Keratinocyte (primary cell): ENCODE measurements around the gene OR2L5. TPM values are rescaled to one million over a fixed set of nuclear protein-coding genes. Genes with fewer than 3 reads are reported as not detected.

Source experiments
- DNase-seq: peaks from one replicate; pipeline ENCODE4 v3.0.0-alpha.2; 2011; ENCODE audit warnings: low read depth, missing footprints, low spot score
- FAIRE-seq: peaks from 2 replicates; lab custom pipeline; 2011; peaks lifted over from hg19 to GRCh38; lab: Jason Lieb, UNC
- H2AFZ ChIP-seq: 2 replicates; pipeline ENCODE4 v1.6.0; 2012; ENCODE audit warnings: low read length, control low read depth, inconsistent platforms; ENCODE audit not compliant: control insufficient read depth
- H3K27ac ChIP-seq: 2 replicates; pipeline ENCODE4 v1.5.1; 2011; ENCODE audit warnings: low read length; ENCODE audit not compliant: control insufficient read depth, insufficient read depth
- H3K27me3 ChIP-seq: 3 replicates; pipeline ENCODE4 v1.6.0; 2011; ENCODE audit warnings: low read length; ENCODE audit not compliant: control insufficient read depth, insufficient read depth; ENCODE audit errors: extremely low read depth
- H3K36me3 ChIP-seq, 2 experiments: 2 replicates in 1 of 2; 3 replicates in 1 of 2; pipeline ENCODE4 v1.5.1; 2011; ENCODE audit warnings: low read length in 2 of 2, mild to moderate bottlenecking in 1 of 2; ENCODE audit not compliant: control insufficient read depth in 2 of 2, insufficient read depth in 2 of 2; ENCODE audit errors: extremely low read depth in 1 of 2
- H3K4me1 ChIP-seq: 3 replicates; pipeline ENCODE4 v1.5.1; 2011; ENCODE audit warnings: low read length; ENCODE audit not compliant: control insufficient read depth, insufficient read depth; ENCODE audit errors: extremely low read depth
- H3K4me2 ChIP-seq: 3 replicates; pipeline ENCODE4 v1.6.0; 2011; ENCODE audit warnings: low read depth, low read length; ENCODE audit not compliant: control insufficient read depth, insufficient read depth; ENCODE audit errors: extremely low read depth
- H3K4me3 ChIP-seq, 3 experiments: fragments of 200-600 bp in 1 of 3; sonication (generic) in 1 of 3; 2 replicates in 2 of 3; 3 replicates in 1 of 3; pipeline ENCODE4 v1.5.1; 2011 to 2016; ENCODE audit warnings: low read length in 3 of 3, mild to moderate bottlenecking in 3 of 3, control low read depth in 2 of 3, inconsistent platforms in 1 of 3, low read depth in 1 of 3, mixed read lengths in 1 of 3, mixed run types in 1 of 3, moderate library complexity in 1 of 3; ENCODE audit not compliant: control insufficient read depth in 2 of 3, insufficient read depth in 2 of 3; ENCODE audit errors: extremely low read depth in 1 of 3
- H3K79me2 ChIP-seq: 2 replicates; pipeline ENCODE4 v1.6.0; 2012; ENCODE audit warnings: low read length; ENCODE audit not compliant: control insufficient read depth, insufficient read depth
- H3K9ac ChIP-seq: 3 replicates; pipeline ENCODE4 v1.6.0; 2011; ENCODE audit warnings: low read length; ENCODE audit not compliant: control insufficient read depth, insufficient read depth; ENCODE audit errors: extremely low read depth
- H3K9me1 ChIP-seq: 3 replicates; pipeline ENCODE4 v1.6.0; 2011; ENCODE audit warnings: low read length; ENCODE audit not compliant: control insufficient read depth, insufficient read depth; ENCODE audit errors: extremely low read depth
- H3K9me3 ChIP-seq: 2 replicates; pipeline ENCODE4 v1.5.1; 2012; ENCODE audit warnings: low read depth, low read length; ENCODE audit not compliant: control insufficient read depth
- H4K20me1 ChIP-seq: 3 replicates; pipeline ENCODE4 v1.6.0; 2011; ENCODE audit warnings: low read length; ENCODE audit not compliant: control insufficient read depth, insufficient read depth; ENCODE audit errors: extremely low read depth
- EZH2 ChIP-seq: IDR thresholded peaks from one replicate; pipeline ENCODE4 v1.6.1; 2012; ENCODE audit warnings: inconsistent platforms, mild to moderate bottlenecking, low read length, moderate library complexity
- dilution Hi-C: fragments of 300-500 bp; cut with MboI; formaldehyde crosslinking; loops from one replicate; pipeline ENCODE4 v1.7.0; 2020; ENCODE audit warnings: low sequenced_read_pairs; ENCODE audit not compliant: extremely low pct_ligation_motif_present
- polyA plus RNA-seq, 5 experiments: library from polyadenylated mRNA; depleted of rRNA in 3 of 5; stranded (reverse) in 3 of 5; stranded (forward) in 1 of 5; unstranded in 1 of 5; fragments of >200 nt; gene quantifications; 1 replicate in 1 of 5; 2 replicates in 3 of 5; 3 replicates in 1 of 5; pipeline versions ENCODE4 v1.2.1 to v1.2.3, GENCODE V29; 2011 to 2012; ENCODE audit warnings: missing spikeins in 2 of 5, low read depth in 1 of 5, low replicate concordance in 1 of 5
- TF ChIP-seq, protein P1 (sequence below), 3 experiments: IDR thresholded peaks in 1 of 3; conservative IDR thresholded peaks in 1 of 3; optimal IDR thresholded peaks in 1 of 3; 2 replicates in 2 of 3; 3 replicates in 1 of 3; pipeline versions ENCODE3 to v1.5.1; 2011; ENCODE audit warnings: low read length in 3 of 3, mild to moderate bottlenecking in 3 of 3, moderate library complexity in 2 of 3, control low read depth in 1 of 3, inconsistent platforms in 1 of 3; ENCODE audit not compliant: insufficient read depth in 2 of 3; ENCODE audit errors: extremely low read depth in 1 of 3

The OR2L5 gene
- polyA plus RNA-seq, 1 donor (not counting 4 experiments of a cell fraction or from before 2014, with no cell fraction given) = not detected

DNA sequence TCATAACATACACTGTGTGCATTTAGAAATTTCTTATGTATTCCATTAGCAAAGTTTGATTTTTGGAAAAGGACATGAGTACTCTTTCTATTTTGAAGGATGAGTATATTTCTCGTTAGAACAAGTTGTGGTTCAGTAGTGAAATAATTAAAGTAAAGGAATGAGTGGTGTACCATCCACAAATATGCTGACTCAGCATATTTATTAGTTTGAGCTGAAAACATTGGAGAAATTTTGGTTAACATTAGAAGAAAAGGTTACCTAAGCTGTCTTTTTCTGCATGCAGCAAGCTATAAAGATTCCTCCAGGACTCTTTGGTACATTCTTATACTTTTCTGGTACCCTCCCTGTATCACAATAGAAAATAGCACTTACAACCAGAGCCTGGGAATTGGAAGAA lies 5.7 kb upstream of the OR2L5 start:
- no peak for TF ChIP-seq EZH2
- TF ChIP-seq, protein P1, sequence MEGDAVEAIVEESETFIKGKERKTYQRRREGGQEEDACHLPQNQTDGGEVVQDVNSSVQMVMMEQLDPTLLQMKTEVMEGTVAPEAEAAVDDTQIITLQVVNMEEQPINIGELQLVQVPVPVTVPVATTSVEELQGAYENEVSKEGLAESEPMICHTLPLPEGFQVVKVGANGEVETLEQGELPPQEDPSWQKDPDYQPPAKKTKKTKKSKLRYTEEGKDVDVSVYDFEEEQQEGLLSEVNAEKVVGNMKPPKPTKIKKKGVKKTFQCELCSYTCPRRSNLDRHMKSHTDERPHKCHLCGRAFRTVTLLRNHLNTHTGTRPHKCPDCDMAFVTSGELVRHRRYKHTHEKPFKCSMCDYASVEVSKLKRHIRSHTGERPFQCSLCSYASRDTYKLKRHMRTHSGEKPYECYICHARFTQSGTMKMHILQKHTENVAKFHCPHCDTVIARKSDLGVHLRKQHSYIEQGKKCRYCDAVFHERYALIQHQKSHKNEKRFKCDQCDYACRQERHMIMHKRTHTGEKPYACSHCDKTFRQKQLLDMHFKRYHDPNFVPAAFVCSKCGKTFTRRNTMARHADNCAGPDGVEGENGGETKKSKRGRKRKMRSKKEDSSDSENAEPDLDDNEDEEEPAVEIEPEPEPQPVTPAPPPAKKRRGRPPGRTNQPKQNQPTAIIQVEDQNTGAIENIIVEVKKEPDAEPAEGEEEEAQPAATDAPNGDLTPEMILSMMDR (optimal IDR thresholded peaks at IDR 0.05 in 1 of 3, IDR thresholded peaks at IDR 0.05 in 1 of 3, conservative IDR thresholded peaks at IDR 0.05 in 1 of 3; ENCODE audit: extremely low read depth in 1 of 3, insufficient read depth in 2 of 3, low read length in 3 of 3) = no peak
- no peak overlapping the region for H3K27ac ChIP-seq
- no peak overlapping the region for H2AFZ ChIP-seq
- no peaks in the 10 kb centered on the region for H3K79me2 ChIP-seq
- H4K20me1 ChIP-seq = no peaks in the 10 kb centered on the region
- H3K4me3 ChIP-seq = no peak overlapping the region
- H3K4me1 ChIP-seq = no peaks in the 10 kb centered on the region
- no peak overlapping the region for H3K4me2 ChIP-seq
- H3K9ac ChIP-seq = no peak overlapping the region
- H3K27me3 ChIP-seq = no peaks in the 10 kb centered on the region
- no peaks in the 10 kb centered on the region for H3K9me3 ChIP-seq
- dilution Hi-C loops = no loop called here
- DNase-seq = no peak
- no peaks in the 10 kb centered on the region for H3K36me3 ChIP-seq
- FAIRE-seq = no peak
- no peaks in the 10 kb centered on the region for H3K9me1 ChIP-seq

DNA sequence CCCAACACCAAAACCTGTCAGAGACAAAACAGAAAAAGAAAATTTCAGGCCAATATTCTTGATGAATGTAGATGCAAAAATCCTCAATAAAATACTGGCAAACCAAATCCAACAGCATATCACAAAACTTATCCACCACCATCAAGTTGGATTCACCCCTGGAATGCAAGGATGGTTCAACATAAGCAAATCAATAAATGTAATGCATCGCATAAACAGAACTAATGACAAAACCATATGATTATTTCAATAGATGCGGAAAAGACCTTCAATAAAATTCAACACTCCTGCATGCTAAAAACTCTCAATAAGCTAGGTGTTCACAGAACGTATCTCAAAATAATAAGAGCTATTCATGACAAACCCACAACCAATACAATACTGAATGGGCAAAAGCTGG lies 3.8 kb upstream of the OR2L5 start:
- DNase-seq = no peak
- H3K4me1 ChIP-seq = no peaks in the 10 kb centered on the region
- H3K79me2 ChIP-seq = no peaks in the 10 kb centered on the region
- H3K9me1 ChIP-seq = no peaks in the 10 kb centered on the region
- H3K27ac ChIP-seq = no peak overlapping the region
- H3K27me3 ChIP-seq = no peaks in the 10 kb centered on the region
- dilution Hi-C loops = no loop called here
- TF ChIP-seq, protein P1 (optimal IDR thresholded peaks at IDR 0.05 in 1 of 3, IDR thresholded peaks at IDR 0.05 in 1 of 3, conservative IDR thresholded peaks at IDR 0.05 in 1 of 3; ENCODE audit: extremely low read depth in 1 of 3, insufficient read depth in 2 of 3, low read length in 3 of 3) = no peak
- TF ChIP-seq EZH2 = no peak
- H3K4me3 ChIP-seq = no peak overlapping the region
- H4K20me1 ChIP-seq = no peaks in the 10 kb centered on the region
- no peak overlapping the region for H2AFZ ChIP-seq
- H3K36me3 ChIP-seq = no peaks in the 10 kb centered on the region
- no peak overlapping the region for H3K9ac ChIP-seq
- no peaks in the 10 kb centered on the region for H3K9me3 ChIP-seq
- no peak for FAIRE-seq
- H3K4me2 ChIP-seq = no peak overlapping the region
